Subcutaneous abdominal adipose tissue (tissue), 5 donors: ENCODE measurements around the gene AP3B1.

Source experiments
- H3K27ac ChIP-seq: one replicate; pipeline ENCODE4 v1.7.0; 2013; ENCODE audit warnings: low read depth, mild to moderate bottlenecking, inconsistent platforms, low read length, moderate library complexity
- H3K27me3 ChIP-seq, 5 donors: one replicate each; pipeline ENCODE4 v1.7.0; 2013; ENCODE audit warnings: low read length in 5 of 5, inconsistent platforms in 1 of 5; ENCODE audit not compliant: control insufficient read depth in 5 of 5, insufficient read depth in 4 of 5
- H3K36me3 ChIP-seq, 5 donors: one replicate each; pipeline ENCODE4 v1.7.0; 2013; ENCODE audit warnings: low read length in 5 of 5; ENCODE audit not compliant: control insufficient read depth in 5 of 5, insufficient read depth in 5 of 5
- H3K4me1 ChIP-seq, 5 donors: one replicate each; pipeline ENCODE4 v1.7.0; 2013; ENCODE audit warnings: low read length in 5 of 5, mild to moderate bottlenecking in 3 of 5, moderate library complexity in 1 of 5; ENCODE audit not compliant: control insufficient read depth in 5 of 5, insufficient read depth in 5 of 5
- H3K4me3 ChIP-seq, 5 donors: one replicate each; pipeline ENCODE4 v1.7.0; 2013; ENCODE audit warnings: low read length in 5 of 5, low read depth in 1 of 5
- H3K9ac ChIP-seq, 5 donors: one replicate each; pipeline ENCODE4 v1.7.0; 2013; ENCODE audit warnings: low read length in 5 of 5, mild to moderate bottlenecking in 4 of 5, moderate library complexity in 3 of 5
- H3K9me3 ChIP-seq, 5 donors: one replicate each; pipeline ENCODE4 v1.7.0; 2013; ENCODE audit warnings: low read length in 5 of 5; ENCODE audit not compliant: control insufficient read depth in 5 of 5
- donor health status: healthy.
- donor health status: healthy.
- donor health status: healthy.
- donor health status: healthy.
- donor health status: healthy.

The AP3B1 gene

GRCh38 chr5:78133423-78133822 lies 161.1 kb downstream of the AP3B1 start:
- H3K9ac ChIP-seq = no peak overlapping the region
- H3K9me3 ChIP-seq = no peaks in the 10 kb centered on the region
- H3K27me3 ChIP-seq = no peaks in the 10 kb centered on the region
- no peak overlapping the region for H3K27ac ChIP-seq
- peaks cover 0 to 12% (median 7%) of the 10 kb centered on the region in 5 donors for H3K36me3 ChIP-seq
- H3K4me1 ChIP-seq = no peaks in the 10 kb centered on the region
- H3K4me3 ChIP-seq = no peak overlapping the region

GRCh38 chr5:78132507-78132906 lies 162.0 kb downstream of the AP3B1 start:
- peaks cover 0 to 15% (median 7%) of the 10 kb centered on the region in 5 donors for H3K36me3 ChIP-seq
- no peak overlapping the region for H3K27ac ChIP-seq
- no peak overlapping the region for H3K4me3 ChIP-seq
- H3K27me3 ChIP-seq = no peaks in the 10 kb centered on the region
- no peaks in the 10 kb centered on the region for H3K4me1 ChIP-seq
- H3K9me3 ChIP-seq = no peaks in the 10 kb centered on the region
- H3K9ac ChIP-seq = no peak overlapping the region

DNA sequence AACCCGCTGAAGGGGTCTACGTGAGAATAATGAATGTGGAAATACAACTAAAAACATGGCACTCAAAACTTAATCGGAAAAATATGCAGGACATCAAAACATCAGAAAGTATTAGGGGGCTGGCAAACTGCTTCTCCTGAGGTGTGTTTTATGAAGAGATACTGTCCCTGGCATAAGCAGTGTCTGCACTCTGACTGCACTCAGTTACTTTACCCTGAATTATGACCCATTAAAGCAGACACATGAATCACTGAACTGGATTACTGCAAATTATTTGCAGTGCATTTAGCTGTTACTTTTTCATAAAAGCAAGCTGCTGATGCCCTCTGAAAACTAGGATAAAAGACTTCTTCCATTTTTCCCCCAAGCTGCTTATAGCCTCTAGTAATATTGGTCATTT lies 164.9 kb downstream of the AP3B1 start:
- Histone ChIP-seq H3K9me3 (no peaks in the 10 kb centered on the region), H3K9ac (no peak overlapping the region), H3K4me3 (no peak overlapping the region), H3K27me3 (no peaks in the 10 kb centered on the region), H3K4me1 (no peaks in the 10 kb centered on the region), H3K36me3 (peaks cover 0 to 17% (median 4%) of the 10 kb centered on the region in 5 donors), H3K27ac (no peak overlapping the region)

DNA sequence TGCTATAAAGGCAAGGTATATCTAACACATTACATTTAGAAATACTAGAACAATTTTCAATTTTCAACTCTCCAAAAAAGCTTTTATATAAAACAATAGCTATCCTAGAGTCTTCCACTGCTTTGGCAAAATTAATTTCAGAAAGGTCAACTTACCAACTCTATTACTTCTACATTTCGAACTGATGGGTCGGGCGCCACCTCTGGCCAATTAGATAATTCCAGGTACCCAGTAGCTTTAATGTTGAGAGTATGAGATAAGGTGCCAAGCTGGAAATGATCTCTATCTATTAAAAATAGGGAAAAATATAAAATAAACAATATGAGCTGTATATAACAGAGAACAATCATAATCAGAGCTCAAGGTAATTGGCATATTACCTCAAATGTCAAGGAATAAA lies 166.6 kb downstream of the AP3B1 start:
- Histone ChIP-seq H3K9me3 (no peaks in the 10 kb centered on the region), H3K27me3 (no peaks in the 10 kb centered on the region), H3K4me3 (no peak overlapping the region), H3K27ac (no peak overlapping the region), H3K36me3 (peaks cover 0 to 17% (median 1%) of the 10 kb centered on the region in 5 donors), H3K9ac (no peak overlapping the region), H3K4me1 (no peaks in the 10 kb centered on the region)

GRCh38 chr5:78126536-78126935 lies 168.0 kb downstream of the AP3B1 start:
- H3K4me1 ChIP-seq = no peaks in the 10 kb centered on the region
- H3K4me3 ChIP-seq = no peak overlapping the region
- no peaks in the 10 kb centered on the region for H3K27me3 ChIP-seq
- peaks cover 0 to 17% (median 0%) of the 10 kb centered on the region in 5 donors for H3K36me3 ChIP-seq
- H3K9me3 ChIP-seq = no peaks in the 10 kb centered on the region
- no peak overlapping the region for H3K27ac ChIP-seq
- no peak overlapping the region for H3K9ac ChIP-seq

- H3K27ac ChIP-seq = no peak overlapping the region
- peaks cover 14 to 30% (median 21%) of the 10 kb centered on the region in 5 donors for H3K36me3 ChIP-seq
- no peaks in the 10 kb centered on the region for H3K27me3 ChIP-seq
- no peaks in the 10 kb centered on the region for H3K4me1 ChIP-seq
- H3K9ac ChIP-seq = no peak overlapping the region
- H3K4me3 ChIP-seq = no peak overlapping the region
- H3K9me3 ChIP-seq = no peaks in the 10 kb centered on the region
These were observed 178.3 kb downstream of the AP3B1 start for GRCh38 chr5:78116167-78116566.

DNA sequence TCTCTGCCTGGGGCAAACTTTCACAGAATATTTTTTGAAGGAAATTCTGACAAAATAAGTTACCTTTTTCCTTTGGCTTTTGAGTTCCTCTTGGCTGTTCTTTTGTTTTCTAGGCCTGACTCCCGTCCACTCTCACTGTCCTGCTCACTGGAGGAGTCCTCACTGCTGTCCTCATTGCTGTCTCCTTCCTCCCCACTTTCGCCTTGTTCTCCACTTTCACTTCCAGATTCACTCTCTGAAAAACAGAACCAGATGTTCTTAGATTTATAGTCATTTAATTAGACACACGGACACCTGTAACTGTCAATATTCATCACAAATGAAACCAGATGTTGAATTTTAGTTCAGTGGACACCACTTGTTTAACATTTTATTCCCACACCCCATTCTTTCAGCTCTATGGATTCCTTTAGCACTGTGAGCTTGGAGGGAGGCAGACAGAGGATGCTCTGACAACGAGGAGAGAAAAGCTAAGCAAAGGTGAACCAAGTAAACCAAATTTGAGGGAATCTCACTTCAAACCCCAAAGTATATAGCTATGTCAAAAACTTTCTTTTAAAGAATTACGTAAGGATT lies 180.7 kb downstream of the AP3B1 start:
- no peak overlapping the region for H3K4me3 ChIP-seq
- H3K27me3 ChIP-seq = no peaks in the 10 kb centered on the region
- no peak overlapping the region for H3K27ac ChIP-seq
- H3K9me3 ChIP-seq = no peaks in the 10 kb centered on the region
- peaks cover 15 to 31% (median 21%) of the 10 kb centered on the region in 5 donors for H3K36me3 ChIP-seq
- H3K4me1 ChIP-seq = no peaks in the 10 kb centered on the region
- no peak overlapping the region for H3K9ac ChIP-seq

- H3K27me3 ChIP-seq = no peaks in the 10 kb centered on the region
- peaks cover 16 to 34% (median 21%) of the 10 kb centered on the region in 5 donors for H3K36me3 ChIP-seq
- no peaks in the 10 kb centered on the region for H3K9me3 ChIP-seq
- H3K4me1 ChIP-seq = no peaks in the 10 kb centered on the region
- no peak overlapping the region for H3K9ac ChIP-seq
- H3K27ac ChIP-seq = no peak overlapping the region
- H3K4me3 ChIP-seq = no peak overlapping the region
These were observed 181.6 kb downstream of the AP3B1 start for GRCh38 chr5:78112931-78113330.

DNA sequence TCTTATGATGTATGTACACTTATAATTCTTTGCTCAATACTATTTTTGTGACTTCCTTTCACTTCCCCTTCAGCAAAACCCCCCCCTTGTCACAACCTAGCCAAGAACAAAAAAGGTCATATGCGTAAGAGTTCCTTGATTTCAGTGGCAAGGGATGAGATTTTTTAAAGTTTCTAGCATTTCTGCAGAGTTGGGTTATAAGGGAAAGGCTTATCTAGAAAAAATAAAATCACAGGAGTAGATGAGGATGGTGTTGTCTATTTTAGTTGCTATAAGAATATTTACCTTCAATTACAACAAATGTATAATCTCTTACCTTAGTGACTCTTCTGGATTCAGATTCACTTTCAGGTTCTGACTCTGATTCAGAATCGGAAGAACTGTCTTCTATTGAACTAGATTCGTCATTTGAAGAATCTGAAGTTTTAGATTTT lies 184.6 kb downstream of the AP3B1 start:
- H3K9ac ChIP-seq = no peak overlapping the region
- no peaks in the 10 kb centered on the region for H3K4me1 ChIP-seq
- no peak overlapping the region for H3K27ac ChIP-seq
- H3K4me3 ChIP-seq = no peak overlapping the region
- H3K9me3 ChIP-seq = no peaks in the 10 kb centered on the region
- peaks cover 16 to 43% (median 18%) of the 10 kb centered on the region in 5 donors for H3K36me3 ChIP-seq
- H3K27me3 ChIP-seq = no peaks in the 10 kb centered on the region

DNA sequence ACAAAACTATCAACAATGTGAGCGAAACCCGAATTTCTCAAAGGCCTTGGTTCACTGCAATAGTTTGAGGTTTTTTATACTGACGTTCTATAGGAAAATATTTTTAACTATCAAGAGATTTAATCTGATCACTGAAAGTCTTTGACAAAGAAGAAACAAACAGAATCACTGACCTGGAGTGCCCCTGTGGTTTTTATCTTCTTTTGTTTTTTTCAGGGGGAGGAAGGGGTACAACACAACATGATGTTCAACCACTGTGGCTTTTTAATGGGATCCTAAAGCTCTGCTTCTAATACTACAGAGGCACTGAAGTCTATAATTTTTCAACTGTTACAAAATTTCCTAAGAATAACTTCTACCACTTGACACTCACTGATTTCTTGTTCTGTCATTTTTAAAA lies 185.9 kb downstream of the AP3B1 start:
- Histone ChIP-seq H3K9ac (no peak overlapping the region), H3K9me3 (no peaks in the 10 kb centered on the region), H3K4me3 (no peak overlapping the region), H3K36me3 (peaks cover 9 to 31% (median 13%) of the 10 kb centered on the region in 5 donors), H3K4me1 (no peaks in the 10 kb centered on the region), H3K27me3 (no peaks in the 10 kb centered on the region), H3K27ac (no peak overlapping the region)
